H1 (cell line): ENCODE results near the gene CIB4. TPM values are rescaled to one million over a fixed set of nuclear protein-coding genes. Genes with fewer than 3 reads are reported as not detected.

Experiments used
- CTCF ChIA-PET: fragments of 300-600 bp; sonication (Branson Sonifier 250); formaldehyde crosslinking; loops from one replicate; lab custom pipeline; 2021; ENCODE audit not compliant: partially characterized antibody; lab: Charles Lee
- POLR2A ChIA-PET: fragments of 300-600 bp; sonication (Branson Sonifier 250); formaldehyde crosslinking; loops from one replicate; lab custom pipeline; 2021; ENCODE audit warnings: inconsistent platforms; ENCODE audit not compliant: partially characterized antibody; lab: Charles Lee
- DNase-seq, 2 experiments: peaks; one replicate each; pipeline versions ENCODE4 v3.0.0 to v3.0.0-alpha.2; 2010 to 2022; ENCODE audit warnings: low spot score in 2 of 2, low read depth in 1 of 2, mixed read lengths in 1 of 2
- FAIRE-seq: peaks from 2 replicates; lab custom pipeline; 2011; peaks lifted over from hg19 to GRCh38; lab: Jason Lieb, UNC
- H2AFZ ChIP-seq: 2 replicates; pipeline ENCODE4 v1.8.1; 2012; ENCODE audit warnings: low read length, inconsistent platforms
- H2AK5ac ChIP-seq: 2 replicates; pipeline ENCODE4 v1.6.1; 2013; ENCODE audit warnings: low read depth, low read length
- H2BK120ac ChIP-seq: replicated peaks from 2 replicates; pipeline ENCODE3; 2013; ENCODE audit warnings: low read depth, low read length, inconsistent platforms
- H2BK12ac ChIP-seq: 2 replicates; pipeline ENCODE4 v1.6.1; 2013; ENCODE audit warnings: low read depth, low read length
- H2BK15ac ChIP-seq: 2 replicates; pipeline ENCODE4 v1.6.1; 2013; ENCODE audit warnings: low read length
- H2BK20ac ChIP-seq: 2 replicates; pipeline ENCODE4 v1.6.1; 2013; ENCODE audit warnings: low read length
- H2BK5ac ChIP-seq: 2 replicates; pipeline ENCODE4 v1.6.1; 2013; ENCODE audit warnings: low read depth, low read length
- H3K14ac ChIP-seq: 2 replicates; pipeline ENCODE4 v1.6.1; 2013; ENCODE audit warnings: inconsistent platforms; ENCODE audit not compliant: insufficient read length
- H3K18ac ChIP-seq: 2 replicates; pipeline ENCODE4 v1.6.1; 2013; ENCODE audit warnings: low read length; ENCODE audit errors: extremely low read depth
- H3K23ac ChIP-seq: 2 replicates; pipeline ENCODE4 v1.6.1; 2013; ENCODE audit warnings: inconsistent platforms; ENCODE audit not compliant: insufficient read length
- H3K23me2 ChIP-seq: 2 replicates; pipeline ENCODE4 v1.6.1; 2013; ENCODE audit warnings: low read depth, low read length
- H3K27ac ChIP-seq: 2 replicates; pipeline ENCODE4 v1.6.1; 2011; ENCODE audit warnings: low read depth, low read length, inconsistent platforms
- H3K27me3 ChIP-seq, 4 experiments: replicated peaks in 1 of 4; 1 replicate in 1 of 4; 2 replicates in 3 of 4; pipeline versions ENCODE4 v1.6.1 to v1.8.1; 2011 to 2013; ENCODE audit warnings: low read length in 3 of 4, mild to moderate bottlenecking in 3 of 4, inconsistent platforms in 2 of 4, mixed read lengths in 2 of 4, moderate library complexity in 1 of 4; ENCODE audit not compliant: control insufficient read depth in 3 of 4, insufficient read depth in 3 of 4; ENCODE audit errors: extremely low read depth in 1 of 4
- H3K36me3 ChIP-seq, 4 experiments: 2 replicates each; pipeline versions ENCODE4 v1.6.1 to v1.8.1; 2011 to 2013; ENCODE audit warnings: mild to moderate bottlenecking in 4 of 4, low read length in 3 of 4, moderate library complexity in 2 of 4, control low read depth in 1 of 4, inconsistent platforms in 1 of 4; ENCODE audit not compliant: insufficient read depth in 4 of 4, control insufficient read depth in 2 of 4
- H3K4ac ChIP-seq: replicated peaks from 2 replicates; pipeline ENCODE3; 2013; ENCODE audit warnings: low read length, low read depth, mixed read lengths, inconsistent platforms; ENCODE audit not compliant: insufficient read length
- H3K4me1 ChIP-seq, 4 experiments: replicated peaks in 1 of 4; 1 replicate in 1 of 4; 2 replicates in 3 of 4; pipeline versions ENCODE4 v1.6.1 to v1.8.1; 2011 to 2013; ENCODE audit warnings: low read length in 3 of 4, inconsistent platforms in 2 of 4, mixed read lengths in 1 of 4; ENCODE audit not compliant: insufficient read depth in 4 of 4, control insufficient read depth in 3 of 4
- H3K4me2 ChIP-seq, 2 experiments: 2 replicates each; pipeline versions ENCODE4 v1.6.1 to v1.8.1; 2011 to 2013; ENCODE audit warnings: low read depth in 2 of 2, low read length in 2 of 2, control low read depth in 1 of 2, inconsistent platforms in 1 of 2, mild to moderate bottlenecking in 1 of 2; ENCODE audit not compliant: insufficient read depth in 1 of 2
- H3K4me3 ChIP-seq, 4 experiments: fragments of 200-600, 300-600 bp in 1 of 4; sonication (generic), shearing (Covaris generic), sonication (Bioruptor Twin) in 1 of 4; 2 replicates each; pipeline versions ENCODE4 v1.5.1 to v1.8.1; 2011 to 2016; ENCODE audit warnings: low read length in 4 of 4, low read depth in 3 of 4, control low read depth in 2 of 4, inconsistent platforms in 2 of 4, mild to moderate bottlenecking in 2 of 4, mixed read lengths in 1 of 4, moderate library complexity in 1 of 4; ENCODE audit not compliant: insufficient read depth in 2 of 4; ENCODE audit errors: extremely low read depth in 1 of 4
- H3K56ac ChIP-seq: replicated peaks from 2 replicates; pipeline ENCODE3; 2013; ENCODE audit warnings: low read depth, mild to moderate bottlenecking, mixed read lengths, low read length, inconsistent platforms; ENCODE audit not compliant: insufficient read length
- H3K79me1 ChIP-seq: 2 replicates; pipeline ENCODE4 v1.6.1; 2013; ENCODE audit warnings: low read depth, low read length, control low read depth
- H3K79me2 ChIP-seq, 2 experiments: 2 replicates each; pipeline versions ENCODE4 v1.6.1 to v1.8.1; 2012 to 2013; ENCODE audit warnings: low read length in 2 of 2, mild to moderate bottlenecking in 2 of 2, inconsistent platforms in 1 of 2; ENCODE audit not compliant: insufficient read depth in 2 of 2, control insufficient read depth in 1 of 2
- H3K9ac ChIP-seq, 4 experiments: replicated peaks in 1 of 4; 1 replicate in 1 of 4; 2 replicates in 3 of 4; pipeline versions ENCODE4 v1.6.1 to v1.8.1; 2011 to 2013; ENCODE audit warnings: low read depth in 3 of 4, low read length in 3 of 4, control low read depth in 2 of 4, mild to moderate bottlenecking in 2 of 4, moderate library complexity in 2 of 4, inconsistent platforms in 1 of 4; ENCODE audit errors: extremely low read depth in 1 of 4
- H3K9me3 ChIP-seq, 2 experiments: 2 replicates each; pipeline versions ENCODE4 v1.6.1 to v1.8.1; 2012 to 2013; ENCODE audit warnings: mild to moderate bottlenecking in 2 of 2, moderate library complexity in 2 of 2, control low read depth in 1 of 2, inconsistent platforms in 1 of 2, low read depth in 1 of 2, low read length in 1 of 2, mixed read lengths in 1 of 2; ENCODE audit not compliant: insufficient read depth in 2 of 2
- H4K20me1 ChIP-seq, 2 experiments: replicated peaks in 1 of 2; 2 replicates each; pipeline versions ENCODE3 to v1.8.1; 2011 to 2013; ENCODE audit warnings: inconsistent platforms in 2 of 2, low read length in 2 of 2, mild to moderate bottlenecking in 1 of 2; ENCODE audit not compliant: insufficient read depth in 2 of 2, control insufficient read depth in 1 of 2
- H4K5ac ChIP-seq: 2 replicates; pipeline ENCODE4 v1.6.1; 2013; ENCODE audit warnings: low read length, low read depth, mixed read lengths, inconsistent platforms; ENCODE audit not compliant: insufficient read length
- H4K8ac ChIP-seq: 2 replicates; pipeline ENCODE4 v1.8.0; 2013; ENCODE audit warnings: mild to moderate bottlenecking, moderate library complexity, low read length, inconsistent platforms; ENCODE audit not compliant: insufficient read depth; ENCODE audit errors: extremely low read depth
- H4K91ac ChIP-seq: replicated peaks from 2 replicates; pipeline ENCODE3; 2013; ENCODE audit warnings: low read length, mixed read lengths, inconsistent platforms; ENCODE audit not compliant: insufficient read length
- BRCA1 ChIP-seq: IDR thresholded peaks from 2 replicates; pipeline ENCODE4 v1.6.1; 2012; ENCODE audit warnings: low read depth, low read length, improper control_type of control experiment
- CEBPB ChIP-seq: IDR thresholded peaks from 2 replicates; pipeline ENCODE4 v1.6.1; 2012; ENCODE audit warnings: low read depth, low read length
- EP300 ChIP-seq, 2 experiments: IDR thresholded peaks; 1 replicate in 1 of 2; 2 replicates in 1 of 2; pipeline ENCODE4 v1.6.1; 2011 to 2012; ENCODE audit warnings: low read depth in 2 of 2, low read length in 2 of 2, mild to moderate bottlenecking in 2 of 2, borderline replicate concordance in 1 of 2, inconsistent platforms in 1 of 2, moderate library complexity in 1 of 2
- EZH2 ChIP-seq: fragments of 200-600 bp; sonication (generic); IDR thresholded peaks from 2 replicates; pipeline ENCODE4 v1.7.1; 2012; ENCODE audit warnings: low read depth, mild to moderate bottlenecking, moderate library complexity, low read length, inconsistent platforms; ENCODE audit not compliant: severe bottlenecking
- KDM5A ChIP-seq: fragments of 200-600 bp; IDR thresholded peaks from 2 replicates; pipeline ENCODE4 v1.7.1; 2012; ENCODE audit warnings: mild to moderate bottlenecking, low read length, inconsistent platforms, mixed read lengths
- PHF8 ChIP-seq: fragments of 200-600 bp; sonication (generic); conservative IDR thresholded peaks from 2 replicates; pipeline ENCODE4 v1.7.1; 2012; ENCODE audit warnings: low read depth, mild to moderate bottlenecking, inconsistent platforms, low read length, moderate library complexity
- POLR2A ChIP-seq, 2 experiments: IDR thresholded peaks; 1 replicate in 1 of 2; 2 replicates in 1 of 2; pipeline ENCODE4 v1.6.1; 2011; ENCODE audit warnings: low read depth in 2 of 2, low read length in 2 of 2, mild to moderate bottlenecking in 2 of 2; ENCODE audit errors: control extremely low read depth in 1 of 2
- RAD21 ChIP-seq, 2 experiments: IDR thresholded peaks in 1 of 2; conservative IDR thresholded peaks in 1 of 2; 2 replicates each; pipeline ENCODE4 v1.6.1; 2011; ENCODE audit warnings: low read depth in 2 of 2, low read length in 2 of 2, improper control_type of control experiment in 1 of 2, inconsistent platforms in 1 of 2, mild to moderate bottlenecking in 1 of 2, moderate library complexity in 1 of 2
- RXRA ChIP-seq: IDR thresholded peaks from 2 replicates; pipeline ENCODE4 v1.6.1; 2011; ENCODE audit warnings: low read depth, mild to moderate bottlenecking, low read length, moderate library complexity; ENCODE audit not compliant: insufficient read depth
- SP2 ChIP-seq: IDR thresholded peaks from 2 replicates; pipeline ENCODE4 v1.6.1; 2012; ENCODE audit warnings: mild to moderate bottlenecking, low read length, inconsistent platforms
- SRF ChIP-seq: IDR thresholded peaks from 2 replicates; pipeline ENCODE4 v1.6.1; 2011; ENCODE audit warnings: mild to moderate bottlenecking, low read depth, low read length, moderate library complexity
- WGBS, 2 experiments: shearing (Covaris generic) in 1 of 2; methylation state at CpG; one replicate each; pipeline versions ENCODE4 v1.1.6 to v1.1.7; 2013 to 2015; ENCODE audit warnings: low lambda C conversion rate in 2 of 2, mixed read lengths in 2 of 2, inconsistent platforms in 1 of 2, low coverage in 1 of 2, missing lambda C conversion rate in 1 of 2; ENCODE audit not compliant: insufficient replicate concordance in 2 of 2, insufficient coverage in 1 of 2, insufficient read length in 1 of 2; ENCODE audit errors: extremely low coverage in 1 of 2, missing lambda C conversion rate in 1 of 2; 5-methylcytosine and 5-hydroxymethylcytosine counted together
- polyA plus RNA-seq, 7 experiments: library from polyadenylated mRNA; depleted of rRNA in 3 of 7; stranded (reverse) in 5 of 7; unstranded in 2 of 7; fragments of >200 nt in 5 of 7; fragments of 200-250 nt in 2 of 7; gene quantifications; 1 replicate in 5 of 7; 2 replicates in 1 of 7; 4 replicates in 1 of 7; pipeline versions ENCODE4 v1.2.1 to v1.2.3, GENCODE V29; 2011 to 2013; ENCODE audit warnings: missing spikeins in 2 of 7, mixed read lengths in 2 of 7
- total RNA-seq: library from RNA; stranded (reverse); fragmentation: NEBNext Ultra II Directional; extraction: Animal tissue kit (Norgen Biotek cat#: 25700); gene quantifications from 2 replicates; pipeline ENCODE4 v1.2.1, GENCODE V29; 2021

The CIB4 gene
- total and polyA plus RNA-seq, 2 of the 8 experiments (the other 6 are each of a cell fraction or from before 2014, with no cell fraction given): not detected

- Histone ChIP-seq H3K27ac (no peak overlapping the region), H3K36me3 (no peaks in the 10 kb centered on the region), H3K9ac (no peak overlapping the region), H4K5ac (no peak overlapping the region), H2BK120ac (no peak overlapping the region), H4K91ac (peak overlapping the region; percentile 29), H3K23ac (no peak overlapping the region), H3K79me2 (no peaks in the 10 kb centered on the region), H3K4ac (no peak overlapping the region), H3K14ac (no peak overlapping the region), H3K4me1 (peaks cover 0 to 23% (median 11%) of the 10 kb centered on the region in 4 experiments; a peak in 6 of 7 replicates), H4K8ac (no peak overlapping the region; the same call in 1 of the 2 replicates), H3K4me2 (no peak overlapping the region), H3K4me3 (no peak overlapping the region), H2BK5ac (no peak overlapping the region), H2BK20ac (no peak overlapping the region), H3K79me1 (no peaks in the 10 kb centered on the region), H3K18ac (no peak overlapping the region), H4K20me1 (no peaks in the 10 kb centered on the region), H2BK12ac (0 out of 2 replicates have a peak overlapping the region, but pooled peaks have one; percentile 50), H3K23me2 (no peaks in the 10 kb centered on the region), H2BK15ac (no peak overlapping the region), H3K9me3 (no peaks in the 10 kb centered on the region), H3K56ac (no peak overlapping the region), H2AFZ (no peak overlapping the region), H3K27me3 (no peaks in the 10 kb centered on the region; a peak in 1 of 7 replicates), H2AK5ac (0 out of 2 replicates have a peak overlapping the region, but pooled peaks have one; percentile 65)
- 81% methylated on average over 18 of the region's 18 CpGs; no CpG with 5 or more reads in 1 of the 2 experiments for WGBS, 2 experiments
- DNase-seq (no peak), FAIRE-seq (no peak)
- ChIA-PET CTCF (interaction anchor here (0.8 to 17.4 kb wide), 25 partner anchors 7 to 150 kb away, joined by 3 to 367 read pairs (median 4); partner anchors contain the start of gene CIB4), POLR2A (interaction anchor here (1.1 kb wide), 1 partner anchor 148 kb away, joined by 3 read pairs; the partner anchor contains the start of gene SLC35F6)
- TF ChIP-seq CEBPB: no peak
- TF ChIP-seq BRCA1: no peak
- no peak for TF ChIP-seq PHF8
- no peak for TF ChIP-seq POLR2A (IDR thresholded peaks at IDR 0.05; ENCODE audit: control extremely low read depth in 1 of 2, low read depth in 2 of 2, low read length in 2 of 2)
- TF ChIP-seq RAD21 (IDR thresholded peaks at IDR 0.05 in 1 of 2, conservative IDR thresholded peaks at IDR 0.05 in 1 of 2; ENCODE audit: low read depth in 2 of 2, low read length in 2 of 2): no peak
- no peak for TF ChIP-seq SRF
- no peak for TF ChIP-seq EZH2
- TF ChIP-seq KDM5A: no peak
- no peak for TF ChIP-seq RXRA
- TF ChIP-seq EP300 (IDR thresholded peaks at IDR 0.05; ENCODE audit: borderline replicate concordance in 1 of 2, low read depth in 2 of 2, low read length in 2 of 2): no peak
- TF ChIP-seq SP2: no peak
Measured at GRCh38 chr2:26615860-26616705, 25.1 kb downstream of the CIB4 start.
